Fibroblast of skin of right biceps (primary cell): Measurements from ENCODE around the gene FUT6.

Experiments
- DNase-seq: peaks from one replicate; pipeline ENCODE4 v3.0.0-alpha.2; 2013

The FUT6 gene

GRCh38 chr19:5827891-5828660, 11.4 kb downstream of the FUT6 start:
- DNase-seq: peak; percentile 95

DNA sequence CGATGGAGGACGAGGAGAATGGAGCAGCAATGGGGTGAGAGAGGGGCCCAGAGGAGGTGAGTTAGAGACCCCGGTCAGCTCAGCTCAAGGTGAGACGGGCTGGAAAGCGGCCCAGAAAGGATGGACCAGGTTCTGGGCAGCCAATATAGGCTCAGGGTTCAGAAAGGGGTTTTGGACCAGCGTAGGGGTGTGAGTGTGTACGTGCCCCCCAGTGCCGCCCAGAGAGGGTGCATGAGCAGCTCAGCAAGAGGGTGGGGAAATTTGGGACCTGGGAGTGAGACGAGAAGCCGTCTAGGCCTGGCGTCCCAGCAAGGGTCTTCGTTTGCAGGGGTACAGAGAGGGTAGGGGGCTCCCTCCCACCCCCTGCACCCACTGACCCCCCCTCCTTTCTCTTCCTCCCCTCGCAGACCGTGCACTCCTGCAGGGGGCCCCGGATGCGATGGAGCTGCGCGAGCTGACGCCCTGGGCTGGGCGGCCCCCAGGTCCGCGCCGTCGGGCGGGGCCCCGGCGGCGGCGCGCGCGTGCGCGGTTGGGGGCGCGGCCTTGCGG, 12.1 kb downstream of the FUT6 start:
- no peak for DNase-seq

- peak; percentile 53 for DNase-seq
Observed at GRCh38 chr19:5826531-5827341, 12.8 kb downstream of the FUT6 start.

DNA sequence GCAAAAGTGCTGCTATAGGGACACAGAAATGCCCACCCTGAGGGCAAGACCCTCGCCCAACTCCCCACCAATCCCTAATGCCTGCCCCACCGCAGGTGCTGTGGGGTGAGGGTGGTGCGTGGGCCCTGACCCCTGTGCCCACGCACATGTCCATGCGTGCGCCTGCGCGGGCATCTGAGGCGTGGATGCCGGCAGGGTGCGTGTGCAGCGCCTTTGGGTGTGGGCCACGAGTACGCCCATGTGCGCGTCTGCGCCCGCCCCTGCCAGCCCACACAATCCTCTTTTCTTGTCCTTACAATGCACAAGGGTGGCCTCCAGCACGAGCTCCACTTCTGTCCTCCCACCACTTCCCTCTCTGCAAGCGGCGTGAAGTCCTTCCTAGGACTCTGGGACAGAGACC, 14.3 kb downstream of the FUT6 start:
- no peak for DNase-seq

DNA sequence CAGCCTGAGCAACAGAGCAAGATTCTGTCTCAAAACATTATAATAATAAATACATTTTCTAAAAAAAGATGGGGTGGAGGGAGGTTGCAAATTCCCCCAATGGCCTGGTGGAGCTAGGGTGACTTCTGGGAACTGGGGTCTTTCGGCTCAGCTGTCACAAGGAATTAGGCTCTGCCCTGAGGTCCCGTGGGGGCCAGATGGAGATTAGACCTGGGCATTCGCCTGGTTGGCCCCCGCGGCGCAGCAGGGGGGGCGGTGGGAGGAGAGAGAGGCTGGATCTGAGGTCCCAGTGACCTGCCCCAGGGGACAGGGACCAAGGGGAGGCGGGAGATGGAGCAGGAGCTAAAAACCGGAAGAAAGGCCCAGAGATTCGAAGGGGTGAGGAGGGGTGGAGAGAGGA, 14.8 kb downstream of the FUT6 start:
- DNase-seq: no peak

DNA sequence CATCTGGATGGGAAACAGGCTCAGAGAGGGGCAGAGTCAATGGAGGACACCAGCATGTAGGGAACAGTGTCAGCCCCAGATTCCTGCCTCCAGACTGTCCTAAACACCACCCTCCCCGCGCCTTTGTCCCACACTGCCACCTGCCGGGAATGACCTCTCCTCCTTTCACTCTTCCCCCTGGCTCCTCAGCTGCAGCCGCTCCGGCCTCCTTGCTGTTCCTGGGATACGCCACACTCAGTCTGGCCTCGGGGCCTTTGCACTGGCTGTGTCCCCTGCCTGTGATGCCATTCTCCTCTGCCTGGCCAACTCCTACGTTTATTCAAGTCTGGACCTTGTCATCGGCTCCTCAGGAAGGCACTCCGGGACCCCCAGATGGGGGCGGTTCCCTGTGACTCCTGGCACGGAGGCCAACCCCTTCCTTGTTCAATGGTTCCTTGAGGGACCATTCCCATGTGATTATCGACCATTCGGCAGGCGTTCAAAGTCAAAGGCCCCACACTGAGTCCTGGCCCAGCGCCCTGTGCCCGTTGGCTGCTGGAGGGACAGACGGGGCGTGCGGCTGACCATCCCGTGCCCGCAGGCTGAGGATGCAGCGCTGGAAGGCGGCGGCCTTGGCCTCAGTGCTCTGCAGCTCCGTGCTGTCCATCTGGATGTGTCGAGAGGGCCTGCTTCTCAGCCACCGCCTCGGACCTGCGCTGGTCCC, 15.8 kb downstream of the FUT6 start:
- no peak for DNase-seq

DNA sequence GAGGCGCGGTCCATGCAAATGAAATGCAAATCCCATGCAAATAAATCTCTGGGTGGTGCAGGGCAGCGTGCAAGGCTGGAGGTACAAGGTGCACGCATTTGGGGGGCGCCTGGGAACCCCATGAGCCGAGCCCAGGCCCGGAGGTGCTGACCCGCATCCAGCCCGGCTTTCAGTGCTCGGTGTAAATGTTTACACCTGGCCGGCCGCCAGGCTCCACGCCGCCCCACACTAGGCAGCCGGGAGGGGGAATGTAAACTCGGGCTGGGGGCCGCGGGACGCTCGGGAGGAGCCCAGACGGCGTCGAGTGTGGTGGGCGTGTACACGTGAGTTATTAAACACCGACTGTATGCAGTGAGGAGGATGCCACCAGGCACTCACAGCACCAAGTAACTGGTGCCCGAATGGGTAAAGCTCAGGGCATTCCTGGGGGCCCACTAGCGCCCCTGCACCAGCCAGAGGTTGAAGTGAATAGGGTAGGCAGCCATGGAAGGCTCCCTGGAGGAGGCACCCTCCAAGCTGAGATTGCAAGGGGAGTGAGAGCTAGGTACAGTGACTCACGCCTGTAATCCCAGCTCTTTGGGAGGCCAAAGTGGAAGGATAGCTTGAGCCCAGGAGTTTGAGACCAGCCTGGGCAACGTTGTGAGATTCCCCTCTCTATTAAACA, 17.2 kb downstream of the FUT6 start:
- DNase-seq: no peak

DNA sequence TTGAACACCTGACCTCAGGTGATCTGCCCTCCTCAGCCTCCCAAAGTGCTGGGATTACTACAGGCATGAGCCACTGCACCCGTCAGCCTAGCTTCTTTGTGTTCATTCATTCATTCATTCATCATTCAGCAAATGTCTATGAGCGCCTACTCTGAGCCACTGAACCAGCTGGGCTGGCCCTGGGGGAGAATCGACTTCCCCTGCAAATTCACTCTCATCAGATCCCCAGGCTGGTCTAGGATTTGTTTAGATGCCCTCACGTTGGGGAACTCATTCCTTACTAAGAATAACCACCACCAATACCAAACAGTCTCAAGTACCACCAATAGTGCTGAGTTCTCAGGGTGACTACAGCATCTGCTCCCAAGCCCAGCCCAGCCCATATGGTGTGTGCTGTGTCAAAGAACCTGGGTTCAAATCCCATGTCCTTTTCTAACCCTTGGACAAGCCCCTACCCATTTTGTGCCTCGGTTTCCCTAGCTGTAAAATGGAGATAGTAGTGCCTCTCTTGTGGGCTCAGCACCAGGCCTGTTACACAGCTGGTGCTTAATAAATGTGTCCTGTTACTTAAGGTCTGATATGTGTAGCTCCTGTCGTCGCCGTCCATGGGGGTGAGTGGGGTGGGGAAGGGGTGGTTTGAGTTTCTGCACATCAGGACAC, 17.9 kb downstream of the FUT6 start:
- no peak for DNase-seq

- DNase-seq: no peak
Observed at GRCh38 chr19:5820785-5821184, 18.7 kb downstream of the FUT6 start.

DNA sequence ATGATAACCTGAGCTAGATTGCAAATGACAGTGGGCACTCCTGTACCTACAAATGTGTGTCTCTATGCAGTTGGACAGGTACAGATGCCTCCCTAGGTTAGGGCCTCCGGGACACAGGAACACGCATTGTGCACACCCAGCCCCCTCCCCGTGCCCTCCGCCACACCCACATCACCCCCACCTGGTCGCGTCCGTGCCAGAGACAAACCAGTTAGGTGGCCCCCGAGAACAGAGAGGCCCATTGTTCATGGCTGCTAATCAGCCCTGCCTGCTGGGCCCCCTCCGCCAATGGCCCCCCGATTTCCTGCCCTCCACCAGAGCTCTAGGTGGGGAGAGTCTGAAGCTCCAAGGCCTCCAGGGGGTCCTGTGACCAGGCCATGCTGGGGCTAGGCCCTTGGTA, 20.9 kb downstream of the FUT6 start:
- no peak for DNase-seq

GRCh38 chr19:5817218-5817617, 22.3 kb downstream of the FUT6 start:
- DNase-seq: no peak

DNA sequence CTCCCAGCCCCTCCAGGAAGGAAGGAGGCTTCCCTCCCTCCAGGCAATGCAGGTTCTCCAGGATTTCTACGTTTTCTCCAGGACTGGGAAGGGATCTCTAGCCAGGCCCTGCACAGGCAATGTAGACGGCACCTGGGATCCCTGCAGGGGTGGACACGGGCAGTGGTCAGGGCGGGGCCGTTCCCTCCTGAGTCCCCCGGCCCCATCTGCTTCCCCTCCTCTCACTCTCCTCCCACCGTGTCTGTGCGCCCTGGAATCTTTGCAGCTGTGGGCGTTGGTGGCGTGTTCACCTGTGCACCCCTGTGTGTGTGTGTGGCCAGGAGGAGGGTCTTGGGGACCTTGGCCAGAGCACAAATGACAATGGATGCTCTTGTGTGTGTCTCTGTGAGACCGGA, 24.7 kb downstream of the FUT6 start:
- DNase-seq: no peak

GRCh38 chr19:5814123-5814851, 25.2 kb downstream of the FUT6 start:
- no peak for DNase-seq

GRCh38 chr19:5811117-5811516, 28.4 kb downstream of the FUT6 start:
- DNase-seq: no peak

GRCh38 chr19:5809469-5809868, 30.0 kb downstream of the FUT6 start:
- no peak for DNase-seq

GRCh38 chr19:5809053-5809452, 30.4 kb downstream of the FUT6 start:
- no peak for DNase-seq

DNA sequence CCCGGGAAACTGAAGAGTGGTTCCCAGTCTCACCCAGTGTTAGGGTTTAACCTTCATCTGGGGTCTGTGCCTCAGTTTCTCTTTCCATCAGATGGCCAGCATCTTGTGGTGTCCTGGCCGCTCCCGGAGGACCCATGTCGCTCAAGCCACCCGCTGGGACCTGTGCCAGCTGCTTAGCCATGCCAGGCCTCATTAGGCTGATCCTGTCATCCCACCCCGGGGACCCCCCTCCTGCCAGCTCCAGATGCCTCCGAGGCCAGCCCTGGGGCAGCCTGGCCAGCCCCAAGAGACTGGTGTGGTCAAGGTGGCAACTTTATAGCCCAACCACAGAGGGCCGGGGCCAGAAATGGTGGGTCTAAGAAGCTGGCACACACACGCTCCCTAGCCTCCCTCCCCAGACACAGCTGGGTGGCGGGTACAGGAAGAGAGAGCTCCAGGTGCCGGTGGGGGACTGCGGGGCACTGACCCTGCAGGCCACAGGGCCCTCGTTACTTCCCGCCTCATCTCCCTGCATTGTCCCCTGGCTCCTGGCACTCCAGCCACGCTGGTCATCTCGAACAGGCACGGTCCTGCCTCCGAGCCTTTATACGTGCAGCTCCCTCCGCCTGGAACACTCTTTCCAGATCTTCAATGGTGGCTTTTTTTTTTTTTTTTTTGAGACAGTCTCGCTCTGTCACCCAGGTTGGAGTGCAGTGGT, 31.2 kb downstream of the FUT6 start:
- no peak for DNase-seq

DNA sequence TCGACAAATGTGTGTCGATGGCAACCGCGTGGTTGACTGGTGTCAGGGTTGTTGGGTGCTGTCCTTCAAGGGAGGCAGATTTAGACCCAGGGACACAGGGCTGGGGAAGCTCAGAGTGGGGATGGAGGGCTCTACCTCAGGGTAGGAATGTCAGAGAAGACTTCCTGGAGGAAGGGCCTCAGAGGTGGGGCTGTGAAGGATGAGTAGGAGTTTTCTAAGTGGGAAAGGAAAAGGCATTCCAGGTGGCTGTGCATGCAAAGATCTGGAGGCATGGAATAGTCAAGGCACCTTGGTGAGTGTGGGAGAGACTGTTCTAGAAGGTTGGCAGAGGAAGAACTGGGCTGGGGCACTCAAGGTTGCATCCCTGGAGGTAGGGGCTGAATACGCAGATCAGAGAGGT, 32.6 kb downstream of the FUT6 start:
- no peak for DNase-seq

DNA sequence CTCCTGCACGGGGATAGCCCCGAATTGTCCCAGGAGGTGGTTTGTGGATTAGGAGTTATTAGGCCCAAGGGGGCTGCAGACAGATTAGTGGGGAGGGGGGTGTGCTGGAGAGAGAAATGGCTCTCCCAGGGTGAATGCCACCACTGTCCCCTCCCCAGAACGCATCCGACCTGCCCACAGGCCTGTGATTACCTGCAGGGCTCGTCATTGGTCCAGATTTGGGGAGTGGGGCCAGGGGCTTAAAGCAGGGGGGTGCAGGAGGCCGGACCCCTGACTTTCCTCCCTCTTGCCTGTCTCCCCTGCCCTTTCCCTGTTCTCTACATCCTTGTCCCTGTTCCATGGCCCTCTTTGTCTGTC, 33.4 kb downstream of the FUT6 start:
- DNase-seq: no peak

GRCh38 chr19:5805462-5806132, 33.9 kb downstream of the FUT6 start:
- peak; percentile 51 for DNase-seq
